ENCODE data around the gene SYCP3.

DNA sequence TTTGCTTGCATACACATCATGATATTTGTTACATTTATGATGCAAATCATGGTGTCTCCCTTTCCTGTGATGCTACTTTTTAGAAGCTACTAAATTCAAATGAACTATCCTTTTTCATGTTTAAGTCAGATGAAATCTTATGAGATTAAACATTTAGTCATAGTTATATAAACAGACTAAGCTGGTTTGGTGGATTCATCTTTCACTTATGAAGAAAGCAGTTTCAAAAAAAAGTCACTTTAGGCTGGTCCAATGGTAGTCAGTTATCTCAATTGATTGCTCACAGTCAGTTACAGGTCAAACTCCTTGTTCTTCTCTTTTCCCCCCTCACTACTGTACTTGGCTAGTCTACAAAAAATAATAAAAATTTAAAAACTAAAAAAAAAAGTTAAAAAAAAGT lies 19.7 kb downstream of the SYCP3 start:
- no peak for TF ChIP-seq CTCF (IDR thresholded peaks at IDR 0.05)
- no peak for TF ChIP-seq POLR2A (IDR thresholded peaks at IDR 0.05)
